ENCODE measurements around the gene TEKT5. TPM values are rescaled to one million over a fixed set of nuclear protein-coding genes. Genes with fewer than 3 reads are reported as not detected.
"Not testable (repeated sequence)": the region's sequence is repeated elsewhere in the genome, so short reads cannot be mapped to it uniquely, and the experiment has no call there.

Gene TEKT5
- total RNA-seq, 1 donor from 2014 or later, result not detected

DNA sequence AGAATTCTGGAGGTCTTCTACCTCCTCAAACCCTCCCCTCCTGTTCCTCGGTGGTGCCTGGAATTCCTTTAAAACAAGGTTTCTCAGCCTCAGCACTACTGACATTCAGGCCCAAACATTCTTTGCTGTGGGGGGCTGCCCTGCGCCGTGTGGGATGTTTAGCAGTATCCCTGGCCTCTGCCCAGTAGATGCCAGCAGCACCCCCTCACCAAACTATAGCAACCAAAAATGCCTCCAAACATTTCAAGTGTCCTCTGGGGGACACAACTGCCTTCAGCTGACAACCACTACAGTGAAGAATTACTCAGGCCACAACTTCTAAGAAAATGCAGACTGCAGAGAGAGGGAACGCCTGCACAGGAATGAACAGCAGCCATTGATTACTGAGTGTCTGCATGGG is 28.4 kb downstream of the TEKT5 start:
- ATAC-seq (no peak), DNase-seq (ENCODE audit: missing footprints) (no peak)
- intact Hi-C loops (cut with DNase I), result loop anchor here (5.0 kb wide), 1 partner anchor 251 kb away; no protein-coding TSS in a partner anchor

DNA sequence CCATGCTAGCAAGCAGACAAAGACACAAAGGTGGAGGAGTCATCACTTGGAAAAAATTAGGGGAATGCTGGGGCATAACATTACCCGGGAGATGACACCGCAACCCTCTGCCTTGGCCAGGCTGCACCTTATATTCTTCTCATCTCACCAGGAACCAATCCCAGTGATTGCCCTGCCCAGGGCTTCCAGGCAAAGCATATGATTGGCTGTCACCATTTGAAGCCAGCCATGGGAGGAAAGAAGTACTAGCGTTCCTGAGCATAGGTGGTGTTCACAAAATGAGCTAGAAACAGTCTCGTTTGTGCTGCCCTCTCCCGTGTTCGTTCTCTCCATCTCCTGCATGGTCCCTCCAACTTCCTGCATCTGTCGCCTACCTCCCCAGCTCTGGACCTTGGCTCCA is 29.6 kb downstream of the TEKT5 start:
- intact Hi-C loops (cut with DNase I), result loop anchor here (5.0 kb wide), 1 partner anchor 252 kb away; no protein-coding TSS in a partner anchor
- ATAC-seq, result no peak
- DNase-seq (ENCODE audit: missing footprints), result no peak

DNA sequence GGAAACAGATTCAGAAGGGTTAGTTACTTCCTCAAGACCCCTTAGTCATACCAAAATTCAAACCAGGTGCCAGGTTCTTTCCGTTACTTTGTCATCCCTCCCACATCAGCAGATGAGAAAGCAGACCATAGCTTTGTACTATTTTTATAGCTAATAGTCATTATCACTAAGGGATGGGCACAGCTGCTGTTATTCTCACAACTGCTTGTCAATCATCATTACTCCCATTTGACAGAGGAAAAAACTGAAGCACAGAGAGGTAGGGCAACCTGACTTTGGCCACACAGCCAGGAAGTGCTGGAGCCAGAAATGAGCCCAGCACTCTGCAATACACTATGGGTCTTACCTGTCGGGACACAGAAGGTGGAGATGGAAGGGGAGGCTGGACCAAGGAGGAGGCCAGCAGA is 30.0 kb downstream of the TEKT5 start:
- DNase-seq (ENCODE audit: missing footprints) (no peak), ATAC-seq (no peak)
- intact Hi-C loops (cut with DNase I), result loop anchor here (5.0 kb wide), 1 partner anchor 253 kb away; no protein-coding TSS in a partner anchor

DNA sequence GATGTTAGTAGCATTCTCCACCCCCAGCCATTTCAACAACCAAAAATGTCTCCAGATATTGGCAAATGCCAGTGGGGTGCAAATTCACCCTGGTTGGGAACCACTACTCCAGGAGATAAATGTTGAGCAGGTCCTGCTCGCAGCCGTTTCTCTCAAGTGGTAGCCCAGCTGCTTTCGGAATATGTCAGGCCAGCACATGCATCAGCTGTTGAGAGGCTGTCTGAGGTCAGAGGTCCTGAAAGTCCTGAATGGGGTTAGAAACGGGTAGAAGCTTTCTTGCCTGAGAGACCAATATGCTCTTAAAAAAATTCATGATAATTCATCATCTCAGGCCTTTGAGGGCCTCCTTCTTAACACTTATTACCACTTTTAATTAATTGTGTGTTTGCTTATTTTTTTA is 31.0 kb downstream of the TEKT5 start:
- ATAC-seq (no peak), DNase-seq (ENCODE audit: missing footprints) (no peak)
- intact Hi-C loops (cut with DNase I), result no loop called here

DNA sequence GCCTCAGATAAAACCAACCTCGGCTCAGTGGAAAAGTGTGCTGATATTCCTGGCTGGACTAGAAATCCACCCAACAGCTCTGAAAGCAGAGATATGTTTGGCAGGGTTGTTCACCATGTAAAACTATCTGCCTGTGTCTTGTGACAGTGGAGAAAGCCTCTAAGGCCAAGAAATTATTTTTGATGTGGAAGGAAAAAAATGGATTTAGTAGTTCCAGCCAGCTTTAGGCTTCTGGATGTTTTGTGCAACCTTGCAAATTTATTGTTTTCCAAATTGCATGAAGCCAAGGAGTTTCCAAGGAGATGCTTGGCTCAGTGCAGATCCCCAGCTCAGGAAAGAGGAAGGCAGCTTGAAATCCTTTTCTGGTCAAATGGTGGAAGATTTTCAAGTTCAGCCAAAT is 31.6 kb downstream of the TEKT5 start:
- peak; percentile 50 for ATAC-seq
- intact Hi-C loops (cut with DNase I), result no loop called here

DNA sequence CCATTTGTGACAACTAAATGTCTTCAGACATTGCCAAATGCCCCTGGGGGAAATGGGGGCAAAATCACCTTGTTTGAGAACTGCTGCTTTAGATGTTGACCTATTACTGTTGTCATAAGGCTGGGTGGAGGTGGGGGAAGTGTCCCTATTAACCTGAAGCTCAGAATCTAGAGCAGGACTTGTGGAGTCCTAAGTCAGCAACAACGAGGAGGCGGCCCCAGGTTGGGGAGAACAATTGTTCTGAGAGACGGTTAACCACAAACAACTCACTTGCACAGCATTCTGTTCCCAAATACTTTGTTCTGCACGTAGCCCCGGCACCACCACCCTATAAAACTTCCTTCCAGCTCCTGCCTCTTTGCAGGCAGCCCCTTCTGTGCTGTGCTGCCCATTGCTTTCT is 32.5 kb downstream of the TEKT5 start:
- no peak for DNase-seq (ENCODE audit: missing footprints)
- ATAC-seq, result no peak
- intact Hi-C loops (cut with DNase I), result no loop called here

More for the DNA sequence above, 31.6 kb downstream of the TEKT5 start:
- DNase-seq (ENCODE audit: missing footprints), result no peak

DNA sequence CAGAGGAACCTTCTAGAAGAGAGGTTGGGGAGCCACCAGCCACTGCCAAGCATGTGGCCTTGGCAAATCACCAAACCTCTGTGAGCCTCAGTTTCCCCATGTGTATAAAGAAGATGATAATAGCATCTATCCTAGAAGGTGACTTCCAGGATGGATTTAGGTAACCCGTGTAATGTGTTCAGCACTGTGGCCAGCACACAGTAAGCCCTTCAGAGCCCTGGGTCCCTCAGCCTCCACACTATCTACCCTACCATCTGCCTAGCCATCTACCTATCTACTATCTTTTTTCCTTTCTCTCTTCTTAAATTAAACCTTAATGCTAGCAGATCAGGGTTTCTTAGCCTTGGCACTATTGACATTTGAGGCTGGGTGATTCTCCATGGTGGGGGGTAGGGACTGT is 33.0 kb downstream of the TEKT5 start:
- intact Hi-C loops (cut with DNase I), result no loop called here
- ATAC-seq (no peak), DNase-seq (ENCODE audit: missing footprints) (no peak)

DNA sequence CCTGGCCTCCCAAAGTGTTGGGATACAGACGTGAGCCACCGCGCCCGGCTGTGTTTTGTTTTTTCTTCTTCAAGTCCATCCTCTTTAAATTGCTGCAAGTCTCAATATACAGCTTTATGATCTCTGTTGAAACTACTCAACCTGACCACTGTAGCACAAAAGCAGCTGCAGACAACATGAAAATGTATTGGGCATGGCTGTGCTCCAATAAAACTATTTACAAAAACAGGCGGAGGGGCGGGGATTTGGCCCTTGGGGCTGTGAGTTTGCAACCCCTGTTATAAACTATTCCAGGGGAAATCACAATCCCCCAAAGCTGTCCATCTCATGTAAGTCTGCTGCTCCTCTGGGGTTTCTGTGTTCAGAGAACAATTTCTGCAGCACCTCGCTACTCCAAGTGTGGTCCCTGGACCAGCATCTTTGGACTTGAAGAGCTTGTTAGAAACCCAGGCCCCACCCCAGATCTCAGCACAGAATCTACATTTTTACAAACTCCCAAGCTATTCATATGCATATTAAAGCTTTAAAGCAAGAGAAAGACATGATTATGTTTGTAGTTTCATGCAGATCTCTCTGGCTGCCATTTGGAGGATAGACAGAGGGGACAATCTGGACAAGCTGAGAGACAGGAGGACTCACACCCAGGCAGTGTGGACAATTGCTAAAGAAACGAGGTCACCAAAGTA is 33.6 kb downstream of the TEKT5 start:
- intact Hi-C loops (cut with DNase I), result no loop called here
- ATAC-seq (no peak), DNase-seq (ENCODE audit: missing footprints) (no peak)

DNA sequence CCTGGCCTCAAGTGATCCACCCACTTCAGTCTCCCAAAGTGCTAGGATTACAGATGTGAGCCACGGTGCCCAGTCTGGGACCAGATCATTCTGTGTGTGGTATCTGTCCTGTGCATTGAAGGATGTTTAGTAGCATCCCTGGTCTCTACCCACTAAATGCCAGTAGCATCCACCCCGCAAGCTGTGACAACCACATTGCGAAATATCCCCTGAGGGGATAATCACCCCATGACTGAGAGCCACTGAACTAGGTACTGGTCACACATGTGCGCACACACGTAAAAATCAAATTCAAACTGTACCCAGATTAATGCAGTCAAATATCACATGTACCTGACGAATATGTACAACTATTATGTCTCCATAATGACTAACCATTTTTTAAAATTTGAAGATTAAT is 35.8 kb downstream of the TEKT5 start:
- ATAC-seq (no peak), DNase-seq (ENCODE audit: missing footprints) (no peak)
- intact Hi-C loops (cut with DNase I), result no loop called here

DNA sequence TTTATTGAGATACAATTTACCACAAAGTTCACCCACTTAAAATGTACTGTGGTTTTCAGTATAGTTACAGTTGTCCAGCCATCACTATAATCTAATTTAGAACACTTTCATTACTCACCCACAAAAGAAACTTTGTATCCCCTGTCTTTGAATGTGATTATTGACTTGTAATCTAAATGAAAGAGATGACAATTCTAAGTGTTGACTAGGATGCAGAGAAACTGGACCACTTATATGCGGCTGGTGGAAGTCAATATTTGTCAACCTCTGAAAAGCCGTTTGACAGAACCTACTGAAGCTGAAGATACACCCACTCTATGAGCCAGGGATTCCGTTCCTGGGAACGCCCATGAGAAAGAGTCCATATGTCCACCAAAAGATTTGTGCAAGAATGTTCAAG is 36.8 kb downstream of the TEKT5 start:
- no peak for DNase-seq (ENCODE audit: missing footprints)
- ATAC-seq, result no peak
- intact Hi-C loops (cut with DNase I), result no loop called here

DNA sequence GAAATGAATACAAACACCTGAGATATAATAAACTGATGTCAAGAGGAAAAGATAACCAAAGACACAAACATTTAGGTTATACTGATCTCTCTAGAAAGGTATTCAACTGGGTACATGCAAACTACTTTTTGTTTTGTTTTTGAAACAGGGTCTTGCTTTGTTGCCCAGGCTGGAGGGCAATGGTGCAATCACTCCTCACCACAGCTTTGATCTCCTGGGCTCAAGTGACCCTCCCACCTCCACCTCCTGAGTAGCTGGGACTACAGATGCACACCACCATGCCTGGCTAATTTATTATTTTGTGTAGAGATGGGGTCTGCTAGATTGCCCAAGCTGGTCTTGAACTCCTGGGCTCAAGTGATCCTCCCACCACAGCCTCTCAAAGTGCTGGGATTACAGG is 38.1 kb downstream of the TEKT5 start:
- ATAC-seq (no peak), DNase-seq (ENCODE audit: missing footprints) (no peak)
- intact Hi-C loops (cut with DNase I), result no loop called here

DNA sequence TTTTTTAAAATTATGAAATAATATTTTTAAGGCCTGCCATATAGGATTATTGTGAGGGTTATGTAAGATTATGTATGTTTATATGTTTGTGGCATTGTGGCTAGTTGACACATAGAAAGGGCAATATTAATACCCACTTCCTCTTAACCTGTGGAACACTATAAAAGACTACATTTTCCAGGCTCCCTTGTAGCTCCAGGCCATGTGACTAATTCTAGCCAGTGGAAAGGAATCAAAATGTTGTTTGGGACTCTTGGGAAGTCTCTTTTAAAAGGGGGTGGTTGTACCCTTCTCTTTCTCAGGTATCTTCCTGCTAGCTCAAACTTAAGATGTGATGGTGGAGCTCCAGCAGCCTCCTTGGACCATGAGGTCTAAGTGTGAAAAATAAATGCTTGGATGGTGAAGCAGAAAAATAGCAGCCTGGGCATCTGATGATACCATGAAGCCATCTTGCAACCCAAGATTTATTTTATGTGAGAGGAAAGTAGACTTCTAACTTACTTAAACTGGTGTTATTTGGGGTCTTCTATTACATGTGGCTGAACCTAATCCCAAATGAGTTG is 39.2 kb downstream of the TEKT5 start:
- no peak for DNase-seq (ENCODE audit: missing footprints)
- no peak for ATAC-seq
- intact Hi-C loops (cut with DNase I), result no loop called here

DNA sequence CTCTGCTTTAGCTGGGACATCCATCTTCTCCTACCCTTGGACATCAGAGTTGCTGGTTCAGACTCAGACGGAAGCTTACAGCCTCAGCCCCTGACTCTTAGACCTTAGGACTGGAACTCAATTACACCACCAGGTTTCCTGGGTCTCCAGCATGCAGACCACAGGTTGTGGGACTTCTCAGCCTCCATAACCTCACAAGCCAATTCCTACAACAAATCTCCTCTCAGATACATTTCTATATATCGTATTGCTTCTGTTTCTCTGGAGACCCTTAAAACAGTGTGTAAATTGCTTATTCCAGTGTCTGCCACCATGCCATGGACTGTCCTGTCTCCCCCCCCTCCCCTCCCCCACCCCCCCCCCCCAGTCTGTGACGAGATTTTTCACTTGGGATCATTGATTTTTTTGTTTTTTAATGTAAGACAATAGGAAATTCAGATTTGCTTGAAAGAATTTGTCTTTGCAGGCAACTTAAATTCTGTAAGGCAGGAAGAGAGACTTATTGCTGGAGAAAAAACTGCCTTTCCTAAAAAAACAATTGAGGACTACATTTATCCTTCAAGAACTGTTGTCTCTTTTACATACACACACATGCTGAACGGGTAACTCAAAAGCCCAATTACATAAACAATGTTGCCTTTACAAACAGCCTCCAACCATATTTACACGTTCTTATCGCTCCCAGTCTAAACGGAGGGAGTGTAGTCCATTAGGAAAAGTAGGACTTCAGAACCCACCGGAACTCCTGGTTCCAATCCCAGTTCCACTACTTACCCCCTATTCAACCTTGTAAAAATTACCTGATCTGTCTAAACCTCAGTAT is 39.9 kb downstream of the TEKT5 start:
- DNase-seq (ENCODE audit: missing footprints) (no peak), ATAC-seq (no peak)
- intact Hi-C loops (cut with DNase I), result no loop called here

DNA sequence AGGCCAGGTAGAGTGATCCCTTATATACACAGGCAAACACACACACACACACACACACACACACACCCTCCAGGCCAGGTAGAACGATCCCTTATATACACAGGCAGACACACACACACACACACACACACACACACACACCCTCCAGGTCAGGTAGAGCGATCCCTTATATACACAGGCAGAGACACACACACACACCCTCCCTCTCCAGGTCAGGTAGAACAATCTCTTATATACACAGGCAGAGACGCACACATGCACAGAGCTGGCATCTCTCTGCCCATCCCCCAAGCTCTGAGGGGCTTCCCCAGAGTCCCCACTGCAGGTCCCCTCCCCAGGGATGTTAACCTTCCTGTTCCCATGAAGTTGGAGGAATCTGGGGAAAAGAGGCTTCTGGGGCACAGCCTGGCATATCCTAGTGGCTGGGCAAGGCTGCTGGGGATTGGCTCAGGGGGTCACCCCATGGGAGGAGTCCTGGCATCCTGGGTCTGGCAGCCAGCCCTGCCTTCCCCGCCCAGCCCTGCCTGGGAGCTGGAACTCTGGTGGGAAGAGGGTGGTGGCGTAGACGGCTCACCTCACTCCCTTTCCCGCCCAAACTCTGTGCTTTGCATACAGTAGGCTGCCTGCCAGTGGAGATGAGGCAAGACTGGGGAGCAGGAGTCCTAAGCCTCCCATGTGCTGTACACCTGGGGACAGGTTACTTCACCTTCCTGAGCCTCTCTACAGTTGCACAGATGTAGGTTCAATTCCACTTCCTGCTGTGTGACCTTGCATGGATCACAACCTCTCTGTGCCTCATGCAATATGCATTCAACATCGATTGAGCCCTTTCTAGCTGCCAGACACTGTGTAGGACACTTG is 41.8 kb downstream of the TEKT5 start:
- DNase-seq (ENCODE audit: missing footprints) (no peak), ATAC-seq (no peak)
- intact Hi-C loops (cut with DNase I), result no loop called here

DNA sequence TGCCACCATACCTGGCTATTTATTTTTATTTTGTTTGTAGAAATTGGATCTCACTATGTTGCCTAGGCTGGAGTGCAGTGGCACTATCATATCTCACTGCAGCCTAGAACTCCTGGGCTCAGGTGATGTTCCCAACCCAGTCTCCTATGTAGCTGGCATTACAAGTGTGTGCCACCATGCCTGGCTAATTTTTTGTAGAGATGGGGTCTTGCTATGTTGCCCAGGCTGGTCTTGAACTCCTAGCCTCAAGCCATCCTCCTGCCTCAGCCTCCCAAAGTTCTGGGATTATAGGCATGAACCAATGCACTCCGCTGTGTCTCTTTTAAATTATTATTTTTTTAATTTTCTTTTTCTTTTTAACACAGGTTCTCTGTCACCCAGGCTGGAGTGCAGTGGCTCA is 45.6 kb downstream of the TEKT5 start:
- intact Hi-C loops (cut with DNase I); DNase-seq (ENCODE audit: missing footprints); ATAC-seq: not testable (repeated sequence)

DNA sequence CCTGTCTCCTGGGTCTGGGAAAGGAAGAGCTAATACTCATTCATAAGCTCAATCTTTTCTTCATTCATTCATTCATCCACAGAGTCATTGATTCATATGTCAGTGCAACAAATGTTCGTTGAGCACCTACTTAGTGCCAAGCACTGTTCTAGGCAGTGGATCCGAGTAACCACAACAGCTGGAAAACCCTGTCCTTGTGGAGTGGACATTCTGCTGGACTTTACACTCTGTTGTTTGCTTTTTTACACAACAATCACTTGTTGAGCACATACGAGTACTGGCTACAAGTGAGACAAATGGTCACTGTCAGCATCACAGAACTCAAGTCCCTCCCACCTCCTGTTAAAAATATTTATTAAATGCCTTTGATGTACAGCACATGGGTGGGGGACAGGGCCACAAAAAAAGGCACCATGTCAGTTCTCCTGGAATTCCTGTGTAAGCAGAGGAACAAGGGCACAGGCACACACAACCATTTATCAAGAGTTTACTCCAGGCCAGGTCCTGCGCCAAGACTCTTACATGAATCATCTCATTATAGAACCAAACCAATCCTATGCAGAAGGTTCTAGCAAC is 46.9 kb downstream of the TEKT5 start:
- no peak for ATAC-seq
- no peak for DNase-seq (ENCODE audit: missing footprints)
- intact Hi-C loops (cut with DNase I), result no loop called here

DNA sequence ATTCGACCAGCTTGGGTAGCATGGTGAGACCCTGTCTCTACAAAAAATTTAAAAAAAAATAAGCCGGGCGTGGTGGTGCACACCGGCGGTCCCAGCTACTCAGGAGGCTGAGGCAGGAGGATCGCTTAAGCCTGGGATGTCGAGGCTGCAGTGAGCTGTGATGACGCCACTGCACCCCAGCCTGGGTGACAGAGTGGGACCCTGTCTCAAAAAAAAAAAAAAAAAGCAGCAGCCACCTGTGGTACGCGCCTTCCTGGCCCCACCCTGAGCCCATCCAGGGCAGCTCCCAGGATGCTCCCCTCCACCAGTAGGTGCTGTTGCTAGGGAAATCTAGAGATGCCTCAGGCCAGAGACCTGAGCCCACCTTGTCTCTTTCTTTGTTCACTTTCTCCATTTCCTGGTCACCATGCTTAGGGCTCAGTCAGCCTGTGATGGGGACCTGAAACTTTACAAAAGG is 47.4 kb downstream of the TEKT5 start:
- intact Hi-C loops (cut with DNase I), result no loop called here
- ATAC-seq (no peak), DNase-seq (ENCODE audit: missing footprints) (no peak)

DNA sequence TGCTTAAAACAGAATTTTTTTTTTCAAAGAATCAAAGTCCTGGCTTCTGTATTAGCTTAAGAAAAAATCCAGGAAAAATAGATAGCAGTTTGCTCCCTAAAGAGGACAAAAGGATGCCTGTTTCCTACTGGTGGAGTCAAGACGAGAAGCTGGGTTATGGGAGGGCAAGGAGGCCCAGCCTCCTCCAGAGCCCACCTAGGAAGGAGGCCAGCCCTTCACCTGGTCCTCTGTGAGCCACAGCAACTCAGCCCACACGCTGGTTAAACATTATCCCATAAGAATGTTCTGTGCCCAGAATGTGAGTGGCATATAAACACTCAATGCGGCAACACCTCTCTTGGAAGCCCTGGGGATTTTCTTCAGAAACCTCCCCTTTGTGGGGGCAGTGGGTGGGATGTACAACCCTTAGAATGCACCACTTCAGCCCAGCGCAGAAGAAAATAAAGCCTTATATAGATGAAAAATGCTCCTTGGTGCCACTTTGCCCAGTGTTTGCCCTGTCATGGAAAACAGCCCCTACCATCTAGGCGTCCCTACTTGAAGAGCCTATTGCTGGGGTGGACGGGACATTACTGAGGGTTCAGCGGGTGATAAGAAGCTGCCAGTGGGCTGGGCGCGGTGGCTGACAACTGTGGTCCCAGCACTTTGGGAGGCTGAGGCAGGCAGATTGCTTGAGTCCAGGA is 48.0 kb downstream of the TEKT5 start:
- DNase-seq (ENCODE audit: missing footprints), result no peak
- no peak for ATAC-seq
- intact Hi-C loops (cut with DNase I), result no loop called here
